Kidney (tissue), 14 donors: Measurements from ENCODE around the gene SUDS3. TPM values are rescaled to one million over a fixed set of nuclear protein-coding genes. Genes with fewer than 3 reads are reported as not detected.
"Not testable (repeated sequence)": the region's sequence is repeated elsewhere in the genome, so short reads cannot be mapped to it uniquely, and the experiment has no call there.

Experiments used
- DNase-seq, 5 donors: peaks; one replicate each; pipeline ENCODE4 v3.0.0-alpha.2; 2013 to 2020
- FAIRE-seq: peaks from 2 replicates; lab custom pipeline; 2012; peaks lifted over from hg19 to GRCh38; lab: Jason Lieb, UNC
- H3K27ac ChIP-seq, 2 donors: one replicate each; pipeline ENCODE4 v1.7.0; 2013; ENCODE audit warnings: low read depth in 2 of 2, low read length in 2 of 2, inconsistent platforms in 1 of 2
- H3K27me3 ChIP-seq: one replicate; pipeline ENCODE4 v1.7.1; 2013; ENCODE audit warnings: low read length, inconsistent platforms; ENCODE audit not compliant: control insufficient read depth, insufficient read depth
- H3K36me3 ChIP-seq, 3 donors: one replicate each; pipeline versions ENCODE4 v1.7.0 to v1.7.1; 2013; ENCODE audit warnings: low read length in 3 of 3, control low read depth in 1 of 3, inconsistent platforms in 1 of 3; ENCODE audit not compliant: insufficient read depth in 3 of 3, control insufficient read depth in 2 of 3
- H3K4me1 ChIP-seq, 3 donors: one replicate each; pipeline versions ENCODE4 v1.7.0 to v1.7.1; 2013; ENCODE audit warnings: low read length in 3 of 3, inconsistent platforms in 1 of 3, low read depth in 1 of 3; ENCODE audit not compliant: control insufficient read depth in 2 of 3, insufficient read depth in 2 of 3
- H3K4me3 ChIP-seq, 3 donors: one replicate each; pipeline versions ENCODE4 v1.7.0 to v1.8.1; 2013; ENCODE audit warnings: low read length in 3 of 3, control low read depth in 1 of 3, inconsistent platforms in 1 of 3
- H3K9ac ChIP-seq, 3 donors: one replicate each; pipeline versions ENCODE4 v1.7.0 to v1.7.1; 2013; ENCODE audit warnings: low read length in 3 of 3, control low read depth in 1 of 3, inconsistent platforms in 1 of 3
- H3K9me3 ChIP-seq, 3 donors: one replicate each; pipeline versions ENCODE4 v1.7.0 to v1.7.1; 2013; ENCODE audit warnings: low read length in 3 of 3, control low read depth in 1 of 3, inconsistent platforms in 1 of 3; ENCODE audit not compliant: control insufficient read depth in 2 of 3, insufficient read depth in 1 of 3
- CTCF ChIP-seq: IDR thresholded peaks from 3 replicates; pipeline ENCODE4 v1.5.1; 2012; ENCODE audit warnings: mild to moderate bottlenecking, moderate library complexity, borderline replicate concordance; ENCODE audit not compliant: insufficient read depth; ENCODE audit errors: extremely low read depth
- intact Hi-C: fragments of 100-400 bp; cut with DNase I; formaldehyde crosslinking; loops from one replicate; pipeline ENCODE4 v1.11.1; 2022
- polyA plus RNA-seq: library from polyadenylated mRNA; stranded (reverse); fragments of 350-450 nt; fragmentation: Illumina TruSeq; extraction: RNeasy Lipid Tissue Mini Kit (QIAGEN cat#74804); gene quantifications from one replicate; pipeline ENCODE4 v1.2.3, GENCODE V29; 2014; ENCODE audit warnings: low read depth, low replicate concordance; ENCODE audit not compliant: insufficient read depth
- total RNA-seq: library from RNA; stranded (reverse); fragmentation: NEBNext Ultra II Directional; extraction: Animal tissue kit (Norgen Biotek cat#: 25700); gene quantifications from one replicate; pipeline ENCODE4 v1.2.1, GENCODE V29; 2021
- donor health status: control.
- donor health status: control.
- donor health status: control.
- donor health status: control.
- donor health status: control.
- donor health status: DM: yes; HTN: yes; CAD: no.
- donor health status: Normal renal cell carcinoma (clear cell type).

The SUDS3 gene
- total and polyA plus RNA-seq, 2 donors from 2014 or later = 14.9 to 29.0 TPM

DNA sequence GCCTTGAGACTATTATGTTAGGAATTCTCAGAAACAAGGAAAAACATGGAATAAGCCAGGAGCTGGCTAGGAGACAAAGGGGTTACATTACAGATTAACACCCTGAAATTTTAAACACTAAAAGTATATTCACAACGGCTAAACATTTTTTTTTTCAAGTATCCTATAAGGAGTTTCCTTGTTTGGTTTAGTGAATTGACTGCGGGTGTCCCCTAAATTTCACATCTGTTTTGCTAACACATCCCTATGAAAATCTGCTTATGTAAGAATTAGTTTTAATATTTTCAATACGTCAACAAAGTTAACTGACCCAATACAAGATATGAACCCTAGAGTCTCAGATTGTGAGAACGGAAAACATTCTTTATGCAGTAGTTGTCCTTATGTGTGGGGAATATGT, 22.6 kb upstream of the SUDS3 start:
- no peak for FAIRE-seq
- H3K27me3 ChIP-seq = no peaks in the 10 kb centered on the region
- no peaks in the 10 kb centered on the region for H3K9me3 ChIP-seq
- H3K27ac ChIP-seq = no peak overlapping the region
- intact Hi-C loops = no loop called here
- no peak for DNase-seq
- H3K36me3 ChIP-seq = no peaks in the 10 kb centered on the region
- H3K4me1 ChIP-seq = peaks cover 0 to 6% (median 0%) of the 10 kb centered on the region in 3 donors
- H3K4me3 ChIP-seq = no peak overlapping the region
- no peak overlapping the region for H3K9ac ChIP-seq
- no peak for TF ChIP-seq CTCF

GRCh38 chr12:118354503-118354902, 21.9 kb upstream of the SUDS3 start:
- H3K4me1 ChIP-seq, intact Hi-C loops, H3K27me3 ChIP-seq, H3K36me3 ChIP-seq, H3K4me3 ChIP-seq, DNase-seq, H3K27ac ChIP-seq, H3K9ac ChIP-seq, H3K9me3 ChIP-seq, FAIRE-seq: not testable (repeated sequence)

- FAIRE-seq (no peak), DNase-seq (no peak)
- no peaks in the 10 kb centered on the region for H3K9me3 ChIP-seq
- H3K4me1 ChIP-seq = peaks cover 0 to 6% (median 0%) of the 10 kb centered on the region in 3 donors
- no peak overlapping the region for H3K9ac ChIP-seq
- H3K4me3 ChIP-seq = no peak overlapping the region
- intact Hi-C loops = no loop called here
- no peak for TF ChIP-seq CTCF
- H3K27me3 ChIP-seq = no peaks in the 10 kb centered on the region
- H3K27ac ChIP-seq = no peak overlapping the region
- no peaks in the 10 kb centered on the region for H3K36me3 ChIP-seq
These were observed 21.5 kb upstream of the SUDS3 start for GRCh38 chr12:118354903-118355302.

DNA sequence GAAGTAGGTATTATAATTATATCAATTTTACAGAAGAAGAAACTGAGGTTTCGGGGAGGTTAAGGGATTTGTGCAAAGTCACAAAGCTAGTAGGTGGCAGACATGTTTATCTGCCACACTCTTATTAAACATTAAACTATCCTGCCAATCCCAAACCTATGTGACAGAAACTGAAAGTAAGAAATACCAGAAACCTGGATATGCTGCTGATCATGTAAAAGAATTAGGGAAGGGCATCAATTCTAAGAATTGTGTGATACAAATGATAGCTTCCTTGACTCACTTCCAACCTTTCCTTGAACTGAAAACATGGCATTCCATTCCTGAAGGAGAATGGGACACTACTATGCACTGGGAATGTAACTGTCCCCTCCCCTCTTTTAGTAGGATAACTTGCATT, 20.5 kb upstream of the SUDS3 start:
- no peak for DNase-seq
- Histone ChIP-seq H3K4me1 (peaks cover 0 to 6% (median 0%) of the 10 kb centered on the region in 3 donors), H3K9me3 (no peaks in the 10 kb centered on the region), H3K36me3 (no peaks in the 10 kb centered on the region), H3K27me3 (no peaks in the 10 kb centered on the region), H3K4me3 (no peak overlapping the region), H3K27ac (no peak overlapping the region), H3K9ac (no peak overlapping the region)
- FAIRE-seq = no peak
- no peak for TF ChIP-seq CTCF
- intact Hi-C loops = no loop called here
